HUES64 (cell line): ENCODE measurements around the gene SMYD3.

Source experiments
- H3K27ac ChIP-seq: 2 replicates; pipeline ENCODE4 v1.7.0; 2013; ENCODE audit warnings: low read depth, low read length, inconsistent platforms
- H3K27me3 ChIP-seq: 2 replicates; pipeline ENCODE4 v1.6.1; 2013; ENCODE audit warnings: mild to moderate bottlenecking, low read length; ENCODE audit not compliant: insufficient read depth
- H3K36me3 ChIP-seq: 2 replicates; pipeline ENCODE4 v1.6.1; 2013; ENCODE audit warnings: mild to moderate bottlenecking, low read length; ENCODE audit not compliant: insufficient read depth
- H3K4me1 ChIP-seq: 2 replicates; pipeline ENCODE4 v1.6.1; 2013; ENCODE audit warnings: mild to moderate bottlenecking, low read length, moderate library complexity; ENCODE audit not compliant: insufficient read depth
- H3K4me3 ChIP-seq: 2 replicates; pipeline ENCODE4 v1.5.1; 2013; ENCODE audit warnings: mild to moderate bottlenecking, low read length, moderate library complexity
- H3K9ac ChIP-seq: 2 replicates; pipeline ENCODE4 v1.6.1; 2013; ENCODE audit warnings: mild to moderate bottlenecking, low read depth, low read length
- H3K9me3 ChIP-seq: 2 replicates; pipeline ENCODE4 v1.6.1; 2013; ENCODE audit warnings: low read depth, low read length; ENCODE audit not compliant: insufficient read depth
- WGBS: fragments of 150-250, 120-280 bp; methylation state at CpG from one replicate; pipeline ENCODE4 v1.1.7; 2013; ENCODE audit warnings: missing lambda C conversion rate; 5-methylcytosine and 5-hydroxymethylcytosine counted together

The SMYD3 gene

DNA sequence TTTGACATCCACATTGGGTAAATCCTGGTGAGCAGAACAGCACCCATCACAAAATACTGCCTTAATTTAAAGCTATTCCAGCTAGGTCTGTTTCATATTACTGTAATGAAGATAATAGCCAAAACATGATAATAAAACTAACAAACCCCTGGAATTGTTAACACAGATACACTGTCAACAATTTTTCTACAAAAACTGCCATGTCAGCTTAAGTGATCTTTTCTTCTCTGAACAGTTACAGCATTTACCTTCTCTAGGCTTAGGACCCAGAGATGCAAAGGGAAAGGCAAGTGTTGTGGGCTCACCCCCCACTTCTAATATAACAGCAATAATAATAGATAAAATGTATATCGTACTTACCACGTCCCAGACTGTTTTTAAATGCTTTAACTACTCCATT lies 92.1 kb downstream of the SMYD3 start:
- Histone ChIP-seq H3K27ac (no peak overlapping the region), H3K4me3 (no peak overlapping the region), H3K27me3 (no peaks in the 10 kb centered on the region), H3K9ac (no peak overlapping the region), H3K9me3 (no peaks in the 10 kb centered on the region; the same call in 1 of the 2 replicates), H3K4me1 (no peaks in the 10 kb centered on the region), H3K36me3 (no peaks in the 10 kb centered on the region)
- WGBS: 84% methylated on average over 2 of the region's 2 CpGs

DNA sequence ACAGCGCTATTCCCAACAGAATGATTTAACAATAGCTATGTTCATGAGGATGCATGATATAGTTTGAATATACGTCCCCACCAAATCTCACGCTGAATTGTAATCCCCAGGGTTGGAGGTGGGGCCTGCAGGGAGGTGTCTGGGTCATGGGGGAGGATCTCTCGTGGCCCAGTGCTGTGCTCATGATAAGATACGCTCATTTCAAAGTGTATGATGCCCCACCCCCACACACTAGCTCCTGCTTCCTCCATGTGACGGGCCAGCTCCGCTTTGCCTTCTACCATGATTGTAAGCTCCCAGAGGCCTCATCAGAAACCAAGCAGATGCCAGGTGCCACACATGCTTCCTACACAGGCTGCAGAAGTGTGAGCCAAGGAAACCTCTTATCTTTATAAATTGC lies 93.6 kb downstream of the SMYD3 start:
- no peaks in the 10 kb centered on the region for H3K36me3 ChIP-seq
- H3K9ac ChIP-seq: no peak overlapping the region
- H3K9me3 ChIP-seq: no peaks in the 10 kb centered on the region; the same call in 1 of the 2 replicates
- no peaks in the 10 kb centered on the region for H3K27me3 ChIP-seq
- WGBS: 95% methylated on average over 7 of the region's 7 CpGs
- no peaks in the 10 kb centered on the region for H3K4me1 ChIP-seq
- no peak overlapping the region for H3K27ac ChIP-seq
- H3K4me3 ChIP-seq: no peak overlapping the region

DNA sequence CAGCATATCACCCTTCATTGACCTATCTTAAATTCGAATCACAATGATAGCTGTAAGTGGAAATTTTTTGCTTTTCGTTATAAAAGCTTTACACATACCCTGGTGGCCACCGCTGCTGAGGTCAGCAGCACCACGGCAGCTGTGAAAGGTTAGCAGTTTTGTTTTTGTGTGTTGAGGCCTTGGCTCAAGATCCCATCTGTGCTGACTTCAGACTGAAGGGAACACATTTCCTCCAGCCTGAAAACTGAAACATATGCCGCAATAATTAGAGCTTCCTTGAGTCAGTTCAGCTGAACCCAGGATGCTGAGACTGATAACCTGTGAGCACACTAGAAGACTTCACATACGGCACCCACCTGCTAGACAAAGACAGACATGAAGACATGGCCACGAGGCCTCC lies 103.0 kb downstream of the SMYD3 start:
- Histone ChIP-seq H3K9ac (no peak overlapping the region), H3K4me1 (no peaks in the 10 kb centered on the region), H3K27me3 (no peaks in the 10 kb centered on the region), H3K4me3 (no peak overlapping the region), H3K9me3 (no peaks in the 10 kb centered on the region), H3K36me3 (no peaks in the 10 kb centered on the region), H3K27ac (no peak overlapping the region)
- WGBS: 94% methylated on average over 7 of the region's 7 CpGs

DNA sequence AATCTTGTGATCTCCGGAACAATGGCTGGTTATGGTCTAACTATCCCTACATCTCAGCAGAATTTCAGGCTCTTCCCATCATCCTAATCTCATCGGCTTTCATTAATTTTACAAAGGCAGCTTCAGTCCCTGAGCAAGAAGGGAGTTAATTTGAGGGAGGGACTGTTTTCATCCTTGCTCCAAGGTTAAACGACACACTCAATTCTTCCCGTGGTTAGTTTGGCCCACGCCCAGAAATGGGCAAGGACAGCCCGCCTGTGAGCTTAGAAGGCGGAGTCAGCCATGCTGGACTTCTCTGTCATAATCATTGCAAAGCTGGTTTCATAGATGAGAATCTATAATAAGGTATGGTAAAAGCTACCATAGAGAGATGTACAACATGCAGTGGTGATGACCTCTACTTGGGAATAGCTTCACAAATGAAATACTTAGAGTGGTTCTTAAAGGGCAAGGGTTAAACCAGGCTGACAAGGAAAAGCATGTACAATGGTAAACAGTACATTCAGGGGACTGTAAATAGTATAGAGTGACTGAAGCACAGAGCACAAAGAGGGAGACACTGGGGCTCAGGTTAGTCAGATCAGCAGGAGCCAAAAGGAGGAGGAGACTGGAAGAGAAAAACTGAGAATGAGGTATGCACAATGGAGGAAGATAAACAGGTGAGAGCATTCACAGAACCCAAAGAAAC lies 108.8 kb downstream of the SMYD3 start:
- no peak overlapping the region for H3K4me3 ChIP-seq
- no peaks in the 10 kb centered on the region for H3K36me3 ChIP-seq
- no peaks in the 10 kb centered on the region for H3K9me3 ChIP-seq
- H3K27me3 ChIP-seq: no peaks in the 10 kb centered on the region
- H3K4me1 ChIP-seq: no peaks in the 10 kb centered on the region
- no peak overlapping the region for H3K9ac ChIP-seq
- 87% methylated on average over 7 of the region's 7 CpGs for WGBS
- no peak overlapping the region for H3K27ac ChIP-seq

DNA sequence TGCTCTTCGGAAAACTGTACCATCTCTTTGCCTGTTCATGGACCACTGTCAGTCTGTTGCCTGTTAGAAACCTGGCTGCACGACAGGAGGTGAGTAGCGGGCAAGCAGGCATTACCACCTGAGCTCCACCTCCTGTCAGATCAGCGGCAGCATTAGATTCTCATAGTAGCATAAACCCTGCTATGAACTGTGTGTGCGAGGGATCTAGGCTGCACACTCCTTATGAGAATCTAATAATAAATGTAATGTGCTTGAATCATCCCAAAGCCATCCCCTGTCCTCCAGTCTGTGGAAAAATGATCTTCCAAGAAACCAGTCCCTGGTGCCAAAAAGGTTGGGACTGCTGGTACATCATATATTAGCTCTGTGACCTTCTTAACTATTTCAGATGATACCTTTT lies 110.0 kb downstream of the SMYD3 start:
- no peak overlapping the region for H3K4me3 ChIP-seq
- H3K9ac ChIP-seq: no peak overlapping the region
- H3K27ac ChIP-seq: no peak overlapping the region
- no peaks in the 10 kb centered on the region for H3K4me1 ChIP-seq
- no peaks in the 10 kb centered on the region for H3K36me3 ChIP-seq
- H3K27me3 ChIP-seq: no peaks in the 10 kb centered on the region
- H3K9me3 ChIP-seq: no peaks in the 10 kb centered on the region
- 95% methylated on average over 4 of the region's 5 CpGs for WGBS

DNA sequence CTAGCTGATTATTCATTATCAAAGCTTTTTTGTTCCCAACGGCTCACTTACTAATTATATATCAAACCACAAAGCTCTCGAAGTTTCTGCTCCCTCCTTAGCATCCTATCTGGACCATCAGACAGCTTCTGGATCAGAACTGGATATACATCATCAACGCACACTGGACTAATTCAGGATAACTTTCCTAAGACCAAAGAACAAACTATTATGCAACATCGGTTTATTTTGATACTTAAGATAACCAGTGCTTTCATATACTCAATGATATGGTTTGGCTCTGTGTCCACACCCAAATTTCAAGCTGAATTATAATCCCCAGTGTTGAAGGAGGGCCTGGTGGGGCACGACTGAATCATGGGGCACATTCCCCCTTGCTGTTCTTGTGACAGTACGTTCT lies 110.8 kb downstream of the SMYD3 start:
- H3K27ac ChIP-seq: no peak overlapping the region
- H3K9me3 ChIP-seq: no peaks in the 10 kb centered on the region
- H3K36me3 ChIP-seq: no peaks in the 10 kb centered on the region
- no peak overlapping the region for H3K4me3 ChIP-seq
- no peak overlapping the region for H3K9ac ChIP-seq
- H3K4me1 ChIP-seq: no peaks in the 10 kb centered on the region
- 84% methylated on average over 6 of the region's 6 CpGs for WGBS
- no peaks in the 10 kb centered on the region for H3K27me3 ChIP-seq

DNA sequence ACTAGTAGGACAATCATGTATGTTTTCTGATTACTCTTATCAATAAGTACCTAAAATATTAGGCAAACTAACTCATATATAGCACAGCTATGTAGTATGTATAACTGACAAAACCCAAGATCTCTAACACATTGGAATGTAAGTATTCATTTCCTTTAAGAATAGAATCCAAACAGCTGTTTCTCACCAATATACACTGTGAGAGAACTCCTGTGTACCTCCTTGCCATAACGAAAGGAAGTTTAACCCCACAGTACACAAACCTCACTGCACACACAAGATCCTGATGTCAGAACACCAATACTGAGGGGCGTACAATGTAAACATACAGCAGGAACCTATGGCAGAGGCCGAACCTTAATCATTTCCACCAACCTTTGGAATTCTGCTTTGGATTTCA lies 113.0 kb downstream of the SMYD3 start:
- H3K9ac ChIP-seq: no peak overlapping the region
- H3K36me3 ChIP-seq: no peaks in the 10 kb centered on the region
- H3K4me3 ChIP-seq: no peak overlapping the region
- no peaks in the 10 kb centered on the region for H3K4me1 ChIP-seq
- H3K27me3 ChIP-seq: no peaks in the 10 kb centered on the region
- no peak overlapping the region for H3K27ac ChIP-seq
- WGBS: 92% methylated on average over 3 of the region's 3 CpGs
- H3K9me3 ChIP-seq: peaks cover 7% of the 10 kb centered on the region; the same call in 1 of the 2 replicates

DNA sequence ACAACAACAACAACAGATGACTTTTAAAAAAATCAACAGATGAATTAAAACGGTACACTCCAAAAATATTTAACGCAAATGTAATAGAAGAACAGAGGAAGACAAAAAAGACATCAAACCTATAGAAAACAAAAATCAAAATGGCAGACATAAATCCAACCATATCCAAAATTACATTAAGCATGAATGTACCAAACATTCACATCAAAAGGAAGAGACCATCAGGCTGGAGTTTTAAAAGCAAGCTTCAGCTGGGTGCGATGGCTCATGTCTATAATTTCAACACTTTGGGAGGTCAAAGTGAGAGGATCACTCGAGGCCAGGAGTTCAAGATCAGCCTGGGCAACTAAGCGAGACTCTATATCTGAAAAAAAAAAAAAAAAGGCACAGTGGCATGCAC lies 116.2 kb downstream of the SMYD3 start:
- H3K27me3 ChIP-seq: no peaks in the 10 kb centered on the region
- 97% methylated on average over 5 of the region's 5 CpGs for WGBS

DNA sequence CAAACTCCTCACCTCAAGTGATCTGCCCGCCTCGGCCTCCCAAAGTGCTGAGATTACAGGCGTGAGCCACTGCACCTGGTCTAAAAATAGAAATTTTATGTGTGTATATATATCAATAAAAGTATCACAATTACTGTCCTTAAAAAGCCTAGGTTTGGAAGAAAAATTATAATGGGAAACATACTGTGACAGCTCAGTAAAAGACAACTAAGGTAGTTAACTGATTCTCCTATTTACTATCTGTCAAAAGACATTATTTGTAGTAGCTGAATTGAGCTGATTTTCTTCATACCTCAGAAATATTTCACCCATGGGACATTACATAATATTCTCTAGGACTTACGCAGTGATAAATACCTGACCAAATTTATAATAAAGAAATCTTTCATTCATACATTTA lies 122.5 kb downstream of the SMYD3 start:
- Histone ChIP-seq H3K27ac (no peak overlapping the region), H3K4me1 (no peaks in the 10 kb centered on the region), H3K9me3 (no peaks in the 10 kb centered on the region), H3K9ac (no peak overlapping the region), H3K4me3 (no peak overlapping the region), H3K36me3 (no peaks in the 10 kb centered on the region), H3K27me3 (no peaks in the 10 kb centered on the region)
- WGBS: 96% methylated on average over 3 of the region's 4 CpGs

More for the DNA sequence above, 116.2 kb downstream of the SMYD3 start:
- Histone ChIP-seq H3K4me3 (no peak overlapping the region), H3K9me3 (peaks cover 7% of the 10 kb centered on the region; the same call in 1 of the 2 replicates), H3K27ac (no peak overlapping the region), H3K4me1 (no peaks in the 10 kb centered on the region), H3K9ac (no peak overlapping the region), H3K36me3 (no peaks in the 10 kb centered on the region)

DNA sequence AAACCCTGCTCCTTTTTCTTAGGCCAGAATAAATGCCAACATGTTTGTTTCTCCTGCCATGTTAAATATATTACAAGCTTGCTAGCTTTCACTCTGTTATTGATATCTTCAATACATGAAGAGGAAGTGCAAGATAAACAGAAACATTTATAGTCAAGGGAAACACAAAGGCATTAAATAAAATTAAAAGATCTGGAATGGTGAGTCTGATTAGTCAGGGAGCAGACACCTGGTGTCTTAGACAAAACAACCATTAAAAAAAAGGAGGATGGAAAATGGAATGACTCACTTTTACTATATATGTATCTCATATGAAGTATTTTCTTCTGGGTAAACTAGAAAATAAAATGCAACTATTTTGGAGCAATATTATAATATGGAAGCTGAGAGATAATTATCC lies 123.3 kb downstream of the SMYD3 start:
- no peaks in the 10 kb centered on the region for H3K27me3 ChIP-seq
- H3K9ac ChIP-seq: no peak overlapping the region
- no peaks in the 10 kb centered on the region for H3K9me3 ChIP-seq
- H3K27ac ChIP-seq: no peak overlapping the region
- H3K4me1 ChIP-seq: no peaks in the 10 kb centered on the region
- H3K36me3 ChIP-seq: no peaks in the 10 kb centered on the region
- no peak overlapping the region for H3K4me3 ChIP-seq

DNA sequence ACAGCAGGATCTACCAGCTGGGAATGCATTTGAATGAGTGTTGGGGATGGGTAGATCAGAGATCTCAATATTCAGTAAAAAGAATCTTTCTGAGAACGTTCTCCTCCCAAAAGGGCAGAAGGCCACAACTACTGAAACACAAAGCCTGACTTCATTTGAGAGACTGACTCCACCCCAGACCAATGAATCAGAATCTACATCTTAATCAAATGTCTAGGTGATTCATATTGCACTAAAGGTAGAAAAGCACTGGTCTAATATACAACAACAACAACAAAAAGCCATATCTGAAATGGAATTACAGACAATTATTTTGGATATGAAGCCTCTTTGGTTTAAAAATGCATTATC lies 123.9 kb downstream of the SMYD3 start:
- no peaks in the 10 kb centered on the region for H3K9me3 ChIP-seq
- no peak overlapping the region for H3K27ac ChIP-seq
- H3K36me3 ChIP-seq: no peaks in the 10 kb centered on the region
- no peaks in the 10 kb centered on the region for H3K4me1 ChIP-seq
- H3K9ac ChIP-seq: no peak overlapping the region
- 75% methylated on average over 1 of the region's 1 CpG for WGBS
- H3K4me3 ChIP-seq: no peak overlapping the region
- no peaks in the 10 kb centered on the region for H3K27me3 ChIP-seq

DNA sequence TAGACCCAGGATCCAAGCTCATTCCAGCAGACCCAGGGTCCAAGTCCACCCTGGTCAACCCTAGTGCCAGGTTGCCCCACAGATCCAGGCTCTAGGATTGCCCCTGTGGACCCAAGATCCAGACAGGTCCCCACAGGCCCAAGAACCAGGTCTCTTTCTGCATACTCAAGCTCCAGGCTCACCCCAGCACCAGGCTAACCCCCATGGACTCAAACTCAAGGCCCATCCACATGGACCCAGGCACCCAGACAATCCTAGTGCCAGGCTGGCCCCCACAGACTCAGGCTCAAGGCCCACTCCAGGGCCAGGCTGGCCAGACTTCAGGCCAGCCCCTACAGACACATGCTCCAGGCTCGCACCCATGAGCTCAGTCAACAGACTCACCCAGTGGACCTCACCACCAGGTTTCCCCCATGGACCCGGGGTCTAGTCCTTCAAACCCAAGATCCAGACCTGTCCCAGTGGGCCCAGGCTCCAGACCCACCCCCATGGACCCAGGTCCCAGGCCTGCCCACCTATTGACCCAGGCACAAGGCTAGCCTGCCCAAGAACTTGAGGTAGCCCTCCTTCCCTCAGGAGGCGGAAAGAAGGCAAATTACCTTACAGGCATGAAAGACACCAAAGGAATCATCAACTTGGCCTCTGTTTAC lies 124.4 kb downstream of the SMYD3 start:
- 93% methylated on average over 3 of the region's 3 CpGs for WGBS
- H3K4me3 ChIP-seq: no peak overlapping the region
- H3K9ac ChIP-seq: no peak overlapping the region
- no peak overlapping the region for H3K27ac ChIP-seq
- H3K9me3 ChIP-seq: no peaks in the 10 kb centered on the region
- no peaks in the 10 kb centered on the region for H3K36me3 ChIP-seq
- no peaks in the 10 kb centered on the region for H3K4me1 ChIP-seq
- H3K27me3 ChIP-seq: no peaks in the 10 kb centered on the region
